ENCODE results near the gene ARHGAP15. TPM values are rescaled to one million over a fixed set of nuclear protein-coding genes. Genes with fewer than 3 reads are reported as not detected.
"Not testable (repeated sequence)": the region's sequence is repeated elsewhere in the genome, so short reads cannot be mapped to it uniquely, and the experiment has no call there.

ARHGAP15 gene
- total RNA-seq, 4 donors from 2014 or later = 0.80 to 53.1 (median 12.7) TPM

DNA sequence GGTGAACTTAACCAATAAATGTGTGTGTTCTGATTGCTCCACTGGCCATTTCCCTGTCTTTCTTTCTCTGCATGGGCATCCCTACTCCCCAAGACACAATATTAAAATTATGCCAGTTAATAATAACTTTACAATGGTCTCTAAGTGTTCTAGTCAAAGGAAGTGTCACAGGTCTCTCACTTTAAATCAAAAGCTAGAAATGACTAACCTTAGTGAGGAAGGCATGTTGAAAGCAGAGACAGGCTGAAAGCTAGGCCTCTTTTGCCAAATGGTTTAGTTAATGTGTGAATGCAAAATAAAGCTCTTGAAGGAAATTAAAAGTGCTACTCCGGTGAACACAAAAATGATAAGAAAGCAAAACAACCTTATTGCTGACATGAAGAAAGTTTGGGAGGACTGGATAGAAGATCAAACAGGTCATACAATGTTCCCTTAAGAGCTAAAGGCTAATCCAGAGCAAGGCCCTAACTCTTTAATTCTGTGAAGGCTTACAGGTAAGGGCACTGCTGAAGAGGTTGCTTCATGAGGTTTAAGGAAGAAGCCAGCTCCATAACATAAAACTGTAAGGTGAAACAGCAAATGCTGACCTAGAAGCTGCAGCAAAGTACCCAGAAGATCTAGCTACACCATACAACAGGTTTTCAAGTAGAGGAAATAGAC, 44.0 kb upstream of the ARHGAP15 start:
- no peak for TF ChIP-seq POLR2A (IDR thresholded peaks at IDR 0.05)
- TF ChIP-seq POLR2AphosphoS5 (IDR thresholded peaks at IDR 0.05) = no peak
- TF ChIP-seq EP300 (IDR thresholded peaks at IDR 0.05; ENCODE audit: low read depth) = no peak
- no peak for TF ChIP-seq CTCF (IDR thresholded peaks at IDR 0.05)
- in situ Hi-C loops (cut with MboI; ENCODE audit: low pct_ligation_motif_present in 1 of 4, low pct_unique_long_range_greater_than_20kb in 1 of 4, low sequenced_read_pairs in 3 of 4) = no loop called here
- H3K27me3 ChIP-seq = no peaks in the 10 kb centered on the region
- 63% methylated on average over 1 of the region's 1 CpG for WGBS, 2 donors (ENCODE audit: low coverage in 1 of 2)
- no peaks in the 10 kb centered on the region for H3K4me1 ChIP-seq
- H3K4me3 ChIP-seq = no peak overlapping the region
- DNase-seq = no peak
- no peak overlapping the region for H3K27ac ChIP-seq
- intact Hi-C loops (cut with DNase I; ENCODE audit: low total_unique reads) = no loop called here
- no peaks in the 10 kb centered on the region for H3K36me3 ChIP-seq
- no peaks in the 10 kb centered on the region for H3K9me3 ChIP-seq

DNA sequence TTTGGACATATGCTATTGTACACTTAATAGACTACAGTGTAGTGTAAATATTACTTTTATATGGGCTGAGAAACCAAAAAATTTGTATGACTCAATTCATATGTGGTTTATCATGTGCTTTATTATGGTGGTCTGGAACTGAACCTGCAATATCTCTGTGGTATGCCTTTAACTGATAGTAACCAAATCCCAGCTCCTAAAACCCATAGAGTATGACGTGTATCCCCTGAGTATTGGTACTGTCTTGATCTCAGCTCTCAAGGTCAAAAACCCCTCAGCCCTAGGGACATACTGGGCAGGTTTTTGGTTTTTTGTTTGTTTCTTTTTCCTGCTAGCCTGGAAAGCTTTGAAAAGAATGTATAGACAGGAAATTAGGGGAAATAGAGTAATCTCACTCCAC, 42.2 kb upstream of the ARHGAP15 start:
- no peak for DNase-seq
- Histone ChIP-seq H3K4me1 (no peaks in the 10 kb centered on the region), H3K27me3 (no peaks in the 10 kb centered on the region), H3K4me3 (no peak overlapping the region), H3K9me3 (no peaks in the 10 kb centered on the region), H3K27ac (no peak overlapping the region), H3K36me3 (no peaks in the 10 kb centered on the region)
- no peak for TF ChIP-seq CTCF (IDR thresholded peaks at IDR 0.05)
- no peak for TF ChIP-seq POLR2AphosphoS5 (IDR thresholded peaks at IDR 0.05)
- no peak for TF ChIP-seq POLR2A (IDR thresholded peaks at IDR 0.05)
- TF ChIP-seq EP300 (IDR thresholded peaks at IDR 0.05; ENCODE audit: low read depth) = no peak
- intact Hi-C loops (cut with DNase I; ENCODE audit: low total_unique reads) (no loop called here), in situ Hi-C loops (cut with MboI; ENCODE audit: low pct_ligation_motif_present in 1 of 4, low pct_unique_long_range_greater_than_20kb in 1 of 4, low sequenced_read_pairs in 3 of 4) (no loop called here)
- WGBS, 2 donors (ENCODE audit: low coverage in 1 of 2) = 0 to 65% methylated on average over 1 of the region's 1 CpG

DNA sequence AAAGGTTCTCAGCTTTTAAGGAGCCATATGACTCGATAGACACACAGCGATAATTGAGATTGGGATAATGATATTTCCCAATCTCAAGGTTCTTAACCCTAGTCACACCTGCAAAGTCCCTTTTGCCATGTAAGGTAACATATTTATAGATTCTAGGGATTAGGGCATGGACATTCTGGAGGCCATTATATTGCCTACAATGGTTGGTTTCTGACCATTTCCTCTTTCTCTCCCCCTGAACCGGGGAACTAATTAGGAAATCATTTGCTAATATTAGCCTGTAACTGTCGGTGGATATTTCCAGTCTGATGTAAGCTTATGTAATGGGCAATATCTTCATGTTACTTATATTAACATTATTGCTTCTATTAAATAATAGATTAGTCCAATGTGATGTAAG, 40.8 kb upstream of the ARHGAP15 start:
- no peak for DNase-seq
- 88 to 92% methylated on average over 4 of the region's 4 CpGs for WGBS, 2 donors (ENCODE audit: low coverage in 1 of 2)
- Histone ChIP-seq H3K27ac (no peak overlapping the region), H3K4me3 (no peak overlapping the region), H3K9me3 (no peaks in the 10 kb centered on the region), H3K4me1 (no peaks in the 10 kb centered on the region), H3K36me3 (no peaks in the 10 kb centered on the region), H3K27me3 (no peaks in the 10 kb centered on the region)
- in situ Hi-C loops (cut with MboI; ENCODE audit: low pct_ligation_motif_present in 1 of 4, low pct_unique_long_range_greater_than_20kb in 1 of 4, low sequenced_read_pairs in 3 of 4) = no loop called here
- intact Hi-C loops (cut with DNase I; ENCODE audit: low total_unique reads) = no loop called here
- TF ChIP-seq POLR2AphosphoS5 (IDR thresholded peaks at IDR 0.05) = no peak
- no peak for TF ChIP-seq CTCF (IDR thresholded peaks at IDR 0.05)
- TF ChIP-seq POLR2A (IDR thresholded peaks at IDR 0.05) = no peak
- TF ChIP-seq EP300 (IDR thresholded peaks at IDR 0.05; ENCODE audit: low read depth) = no peak

GRCh38 chr2:143089520-143089919, 39.7 kb upstream of the ARHGAP15 start:
- 96% methylated on average over 12 of the region's 12 CpGs; no CpG with 5 or more reads in 1 of the 2 donors for WGBS, 2 donors (ENCODE audit: low coverage in 1 of 2)

More at GRCh38 chr2:143089520-143089919, 39.7 kb upstream of the ARHGAP15 start:
- intact Hi-C loops (cut with DNase I; ENCODE audit: low total_unique reads); in situ Hi-C loops (cut with MboI; ENCODE audit: low pct_ligation_motif_present in 1 of 4, low pct_unique_long_range_greater_than_20kb in 1 of 4, low sequenced_read_pairs in 3 of 4); H3K36me3 ChIP-seq; H3K4me1 ChIP-seq; DNase-seq; H3K4me3 ChIP-seq; H3K9me3 ChIP-seq; H3K27me3 ChIP-seq; H3K27ac ChIP-seq: not testable (repeated sequence)

Measured in transverse colon (tissue), 4 donors.